H1 (cell line): Measurements from ENCODE around the gene GON4L. TPM values are rescaled to one million over a fixed set of nuclear protein-coding genes. Genes with fewer than 3 reads are reported as not detected.

Source experiments
- CTCF ChIA-PET: fragments of 300-600 bp; sonication (Branson Sonifier 250); formaldehyde crosslinking; loops from one replicate; lab custom pipeline; 2021; ENCODE audit not compliant: partially characterized antibody; lab: Charles Lee
- POLR2A ChIA-PET: fragments of 300-600 bp; sonication (Branson Sonifier 250); formaldehyde crosslinking; loops from one replicate; lab custom pipeline; 2021; ENCODE audit warnings: inconsistent platforms; ENCODE audit not compliant: partially characterized antibody; lab: Charles Lee
- DNase-seq, 2 experiments: peaks; one replicate each; pipeline versions ENCODE4 v3.0.0 to v3.0.0-alpha.2; 2010 to 2022; ENCODE audit warnings: low spot score in 2 of 2, low read depth in 1 of 2, mixed read lengths in 1 of 2
- FAIRE-seq: peaks from 2 replicates; lab custom pipeline; 2011; peaks lifted over from hg19 to GRCh38; lab: Jason Lieb, UNC
- H2AFZ ChIP-seq: 2 replicates; pipeline ENCODE4 v1.8.1; 2012; ENCODE audit warnings: low read length, inconsistent platforms
- H2AK5ac ChIP-seq: 2 replicates; pipeline ENCODE4 v1.6.1; 2013; ENCODE audit warnings: low read depth, low read length
- H2BK120ac ChIP-seq: replicated peaks from 2 replicates; pipeline ENCODE3; 2013; ENCODE audit warnings: low read depth, low read length, inconsistent platforms
- H2BK12ac ChIP-seq: 2 replicates; pipeline ENCODE4 v1.6.1; 2013; ENCODE audit warnings: low read depth, low read length
- H2BK15ac ChIP-seq: 2 replicates; pipeline ENCODE4 v1.6.1; 2013; ENCODE audit warnings: low read length
- H2BK20ac ChIP-seq: 2 replicates; pipeline ENCODE4 v1.6.1; 2013; ENCODE audit warnings: low read length
- H2BK5ac ChIP-seq: 2 replicates; pipeline ENCODE4 v1.6.1; 2013; ENCODE audit warnings: low read depth, low read length
- H3K14ac ChIP-seq: 2 replicates; pipeline ENCODE4 v1.6.1; 2013; ENCODE audit warnings: inconsistent platforms; ENCODE audit not compliant: insufficient read length
- H3K18ac ChIP-seq: 2 replicates; pipeline ENCODE4 v1.6.1; 2013; ENCODE audit warnings: low read length; ENCODE audit errors: extremely low read depth
- H3K23ac ChIP-seq: 2 replicates; pipeline ENCODE4 v1.6.1; 2013; ENCODE audit warnings: inconsistent platforms; ENCODE audit not compliant: insufficient read length
- H3K23me2 ChIP-seq: 2 replicates; pipeline ENCODE4 v1.6.1; 2013; ENCODE audit warnings: low read depth, low read length
- H3K27ac ChIP-seq: 2 replicates; pipeline ENCODE4 v1.6.1; 2011; ENCODE audit warnings: low read depth, low read length, inconsistent platforms
- H3K27me3 ChIP-seq, 4 experiments: replicated peaks in 1 of 4; 1 replicate in 1 of 4; 2 replicates in 3 of 4; pipeline versions ENCODE4 v1.6.1 to v1.8.1; 2011 to 2013; ENCODE audit warnings: low read length in 3 of 4, mild to moderate bottlenecking in 3 of 4, inconsistent platforms in 2 of 4, mixed read lengths in 2 of 4, moderate library complexity in 1 of 4; ENCODE audit not compliant: control insufficient read depth in 3 of 4, insufficient read depth in 3 of 4; ENCODE audit errors: extremely low read depth in 1 of 4
- H3K36me3 ChIP-seq, 4 experiments: 2 replicates each; pipeline versions ENCODE4 v1.6.1 to v1.8.1; 2011 to 2013; ENCODE audit warnings: mild to moderate bottlenecking in 4 of 4, low read length in 3 of 4, moderate library complexity in 2 of 4, control low read depth in 1 of 4, inconsistent platforms in 1 of 4; ENCODE audit not compliant: insufficient read depth in 4 of 4, control insufficient read depth in 2 of 4
- H3K4ac ChIP-seq: replicated peaks from 2 replicates; pipeline ENCODE3; 2013; ENCODE audit warnings: low read length, low read depth, mixed read lengths, inconsistent platforms; ENCODE audit not compliant: insufficient read length
- H3K4me1 ChIP-seq, 4 experiments: replicated peaks in 1 of 4; 1 replicate in 1 of 4; 2 replicates in 3 of 4; pipeline versions ENCODE4 v1.6.1 to v1.8.1; 2011 to 2013; ENCODE audit warnings: low read length in 3 of 4, inconsistent platforms in 2 of 4, mixed read lengths in 1 of 4; ENCODE audit not compliant: insufficient read depth in 4 of 4, control insufficient read depth in 3 of 4
- H3K4me2 ChIP-seq, 2 experiments: 2 replicates each; pipeline versions ENCODE4 v1.6.1 to v1.8.1; 2011 to 2013; ENCODE audit warnings: low read depth in 2 of 2, low read length in 2 of 2, control low read depth in 1 of 2, inconsistent platforms in 1 of 2, mild to moderate bottlenecking in 1 of 2; ENCODE audit not compliant: insufficient read depth in 1 of 2
- H3K4me3 ChIP-seq, 4 experiments: fragments of 200-600, 300-600 bp in 1 of 4; sonication (generic), shearing (Covaris generic), sonication (Bioruptor Twin) in 1 of 4; 2 replicates each; pipeline versions ENCODE4 v1.5.1 to v1.8.1; 2011 to 2016; ENCODE audit warnings: low read length in 4 of 4, low read depth in 3 of 4, control low read depth in 2 of 4, inconsistent platforms in 2 of 4, mild to moderate bottlenecking in 2 of 4, mixed read lengths in 1 of 4, moderate library complexity in 1 of 4; ENCODE audit not compliant: insufficient read depth in 2 of 4; ENCODE audit errors: extremely low read depth in 1 of 4
- H3K56ac ChIP-seq: replicated peaks from 2 replicates; pipeline ENCODE3; 2013; ENCODE audit warnings: low read depth, mild to moderate bottlenecking, mixed read lengths, low read length, inconsistent platforms; ENCODE audit not compliant: insufficient read length
- H3K79me1 ChIP-seq: 2 replicates; pipeline ENCODE4 v1.6.1; 2013; ENCODE audit warnings: low read depth, low read length, control low read depth
- H3K79me2 ChIP-seq, 2 experiments: 2 replicates each; pipeline versions ENCODE4 v1.6.1 to v1.8.1; 2012 to 2013; ENCODE audit warnings: low read length in 2 of 2, mild to moderate bottlenecking in 2 of 2, inconsistent platforms in 1 of 2; ENCODE audit not compliant: insufficient read depth in 2 of 2, control insufficient read depth in 1 of 2
- H3K9ac ChIP-seq, 4 experiments: replicated peaks in 1 of 4; 1 replicate in 1 of 4; 2 replicates in 3 of 4; pipeline versions ENCODE4 v1.6.1 to v1.8.1; 2011 to 2013; ENCODE audit warnings: low read depth in 3 of 4, low read length in 3 of 4, control low read depth in 2 of 4, mild to moderate bottlenecking in 2 of 4, moderate library complexity in 2 of 4, inconsistent platforms in 1 of 4; ENCODE audit errors: extremely low read depth in 1 of 4
- H3K9me3 ChIP-seq, 2 experiments: 2 replicates each; pipeline versions ENCODE4 v1.6.1 to v1.8.1; 2012 to 2013; ENCODE audit warnings: mild to moderate bottlenecking in 2 of 2, moderate library complexity in 2 of 2, control low read depth in 1 of 2, inconsistent platforms in 1 of 2, low read depth in 1 of 2, low read length in 1 of 2, mixed read lengths in 1 of 2; ENCODE audit not compliant: insufficient read depth in 2 of 2
- H4K20me1 ChIP-seq, 2 experiments: replicated peaks in 1 of 2; 2 replicates each; pipeline versions ENCODE3 to v1.8.1; 2011 to 2013; ENCODE audit warnings: inconsistent platforms in 2 of 2, low read length in 2 of 2, mild to moderate bottlenecking in 1 of 2; ENCODE audit not compliant: insufficient read depth in 2 of 2, control insufficient read depth in 1 of 2
- H4K5ac ChIP-seq: 2 replicates; pipeline ENCODE4 v1.6.1; 2013; ENCODE audit warnings: low read length, low read depth, mixed read lengths, inconsistent platforms; ENCODE audit not compliant: insufficient read length
- H4K8ac ChIP-seq: 2 replicates; pipeline ENCODE4 v1.8.0; 2013; ENCODE audit warnings: mild to moderate bottlenecking, moderate library complexity, low read length, inconsistent platforms; ENCODE audit not compliant: insufficient read depth; ENCODE audit errors: extremely low read depth
- H4K91ac ChIP-seq: replicated peaks from 2 replicates; pipeline ENCODE3; 2013; ENCODE audit warnings: low read length, mixed read lengths, inconsistent platforms; ENCODE audit not compliant: insufficient read length
- CEBPB ChIP-seq: IDR thresholded peaks from 2 replicates; pipeline ENCODE4 v1.6.1; 2012; ENCODE audit warnings: low read depth, low read length
- CHD1 ChIP-seq: IDR thresholded peaks from 2 replicates; pipeline ENCODE4 v1.6.1; 2012; ENCODE audit warnings: low read depth, low read length, improper control_type of control experiment
- CREB1 ChIP-seq: IDR thresholded peaks from 2 replicates; pipeline ENCODE4 v1.6.1; 2012; ENCODE audit warnings: inconsistent platforms
- CTBP2 ChIP-seq: IDR thresholded peaks from 2 replicates; pipeline ENCODE4 v1.7.0; 2011; ENCODE audit warnings: borderline replicate concordance, mild to moderate bottlenecking, moderate library complexity, mixed read lengths, low read length; ENCODE audit not compliant: insufficient read depth, insufficient read length
- EP300 ChIP-seq, 2 experiments: IDR thresholded peaks; 1 replicate in 1 of 2; 2 replicates in 1 of 2; pipeline ENCODE4 v1.6.1; 2011 to 2012; ENCODE audit warnings: low read depth in 2 of 2, low read length in 2 of 2, mild to moderate bottlenecking in 2 of 2, borderline replicate concordance in 1 of 2, inconsistent platforms in 1 of 2, moderate library complexity in 1 of 2
- MAFK ChIP-seq: IDR thresholded peaks from 2 replicates; pipeline ENCODE4 v1.6.1; 2012; ENCODE audit warnings: low read depth, mild to moderate bottlenecking, improper control_type of control experiment, low read length
- MAX ChIP-seq: IDR thresholded peaks from 2 replicates; pipeline ENCODE4 v1.6.1; 2012; ENCODE audit warnings: inconsistent platforms
- RXRA ChIP-seq: IDR thresholded peaks from 2 replicates; pipeline ENCODE4 v1.6.1; 2011; ENCODE audit warnings: low read depth, mild to moderate bottlenecking, low read length, moderate library complexity; ENCODE audit not compliant: insufficient read depth
- SIN3A ChIP-seq, 2 experiments: IDR thresholded peaks in 1 of 2; conservative IDR thresholded peaks in 1 of 2; 2 replicates each; pipeline ENCODE4 v1.6.1; 2011 to 2012; ENCODE audit warnings: low read length in 2 of 2, improper control_type of control experiment in 1 of 2, low read depth in 1 of 2, mild to moderate bottlenecking in 1 of 2
- SIX5 ChIP-seq: IDR thresholded peaks from 2 replicates; pipeline ENCODE4 v1.6.1; 2011; ENCODE audit warnings: mild to moderate bottlenecking, low read depth, low read length
- SP4 ChIP-seq: IDR thresholded peaks from 2 replicates; pipeline ENCODE4 v1.6.1; 2012; ENCODE audit warnings: low read length, inconsistent platforms
- SRF ChIP-seq: IDR thresholded peaks from 2 replicates; pipeline ENCODE4 v1.6.1; 2011; ENCODE audit warnings: mild to moderate bottlenecking, low read depth, low read length, moderate library complexity
- TAF7 ChIP-seq: optimal IDR thresholded peaks from 2 replicates; pipeline ENCODE3; 2011; ENCODE audit warnings: low read depth, mild to moderate bottlenecking, inconsistent platforms, low read length, moderate library complexity, borderline replicate concordance
- TBP ChIP-seq: IDR thresholded peaks from 2 replicates; pipeline ENCODE4 v1.6.1; 2011; ENCODE audit warnings: low read depth, low read length, improper control_type of control experiment
- TEAD4 ChIP-seq: IDR thresholded peaks from 2 replicates; pipeline ENCODE4 v1.6.1; 2012; ENCODE audit warnings: low read depth, low read length, inconsistent platforms, mixed read lengths
- WGBS, 2 experiments: shearing (Covaris generic) in 1 of 2; methylation state at CpG; one replicate each; pipeline versions ENCODE4 v1.1.6 to v1.1.7; 2013 to 2015; ENCODE audit warnings: low lambda C conversion rate in 2 of 2, mixed read lengths in 2 of 2, inconsistent platforms in 1 of 2, low coverage in 1 of 2, missing lambda C conversion rate in 1 of 2; ENCODE audit not compliant: insufficient replicate concordance in 2 of 2, insufficient coverage in 1 of 2, insufficient read length in 1 of 2; ENCODE audit errors: extremely low coverage in 1 of 2, missing lambda C conversion rate in 1 of 2; 5-methylcytosine and 5-hydroxymethylcytosine counted together
- polyA plus RNA-seq, 7 experiments: library from polyadenylated mRNA; depleted of rRNA in 3 of 7; stranded (reverse) in 5 of 7; unstranded in 2 of 7; fragments of >200 nt in 5 of 7; fragments of 200-250 nt in 2 of 7; gene quantifications; 1 replicate in 5 of 7; 2 replicates in 1 of 7; 4 replicates in 1 of 7; pipeline versions ENCODE4 v1.2.1 to v1.2.3, GENCODE V29; 2011 to 2013; ENCODE audit warnings: missing spikeins in 2 of 7, mixed read lengths in 2 of 7
- total RNA-seq: library from RNA; stranded (reverse); fragmentation: NEBNext Ultra II Directional; extraction: Animal tissue kit (Norgen Biotek cat#: 25700); gene quantifications from 2 replicates; pipeline ENCODE4 v1.2.1, GENCODE V29; 2021

The GON4L gene
- total and polyA plus RNA-seq, 2 of the 8 experiments (the other 6 are each of a cell fraction or from before 2014, with no cell fraction given): 26.2 to 52.1 TPM

DNA sequence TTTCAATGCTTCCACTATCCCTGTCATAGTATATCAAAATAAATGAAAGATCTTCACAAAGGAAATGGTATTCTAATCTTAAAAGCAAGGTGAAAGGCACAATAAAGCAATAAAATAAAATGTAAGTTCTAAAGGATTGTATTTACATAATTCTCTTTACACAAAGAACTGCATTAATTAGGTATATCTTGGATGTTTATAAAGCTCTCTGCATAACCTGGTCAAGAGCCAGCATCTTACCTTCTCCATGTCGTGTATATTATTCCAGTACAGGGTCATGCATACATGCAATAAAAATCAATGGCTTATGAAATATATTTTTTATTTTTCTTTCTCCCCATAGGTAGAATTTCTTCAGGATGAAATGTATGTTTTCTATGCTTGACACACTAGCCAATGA lies 63.8 kb downstream of the GON4L start:
- Histone ChIP-seq H4K20me1 (no peaks in the 10 kb centered on the region), H3K36me3 (peaks cover 3 to 21% (median 12%) of the 10 kb centered on the region in 4 experiments; a peak in 6 of 8 replicates), H3K4me2 (no peak overlapping the region), H2BK120ac (no peak overlapping the region), H3K79me1 (no peaks in the 10 kb centered on the region), H3K4me3 (no peak overlapping the region), H3K4me1 (no peaks in the 10 kb centered on the region), H3K27ac (no peak overlapping the region), H3K79me2 (no peaks in the 10 kb centered on the region), H3K23me2 (no peaks in the 10 kb centered on the region), H3K27me3 (no peaks in the 10 kb centered on the region), H2BK20ac (no peak overlapping the region), H2BK12ac (no peak overlapping the region), H4K91ac (no peak overlapping the region), H2AFZ (no peak overlapping the region), H3K14ac (no peak overlapping the region), H4K8ac (no peak overlapping the region), H3K23ac (no peak overlapping the region), H3K56ac (no peak overlapping the region), H4K5ac (no peak overlapping the region), H2BK5ac (no peak overlapping the region), H3K18ac (no peak overlapping the region), H3K9me3 (no peaks in the 10 kb centered on the region), H3K4ac (no peak overlapping the region), H3K9ac (no peak overlapping the region), H2BK15ac (no peak overlapping the region), H2AK5ac (no peak overlapping the region)
- FAIRE-seq: no peak
- ChIA-PET POLR2A (interaction anchor here (1.1 kb wide), 1 partner anchor 32 kb away, joined by 4 read pairs; no protein-coding TSS in a partner anchor), CTCF (interaction anchor here (0.7 kb wide), 1 partner anchor 1024 kb away, joined by 3 read pairs; no protein-coding TSS in a partner anchor)
- 86% methylated on average over 1 of the region's 1 CpG; no CpG with 5 or more reads in 1 of the 2 experiments for WGBS, 2 experiments
- DNase-seq: no peak
- TF ChIP-seq MAX: no peak
- TF ChIP-seq EP300 (IDR thresholded peaks at IDR 0.05; ENCODE audit: borderline replicate concordance in 1 of 2, low read depth in 2 of 2, low read length in 2 of 2): no peak
- TF ChIP-seq MAFK: no peak
- no peak for TF ChIP-seq SRF
- no peak for TF ChIP-seq CTBP2
- TF ChIP-seq CEBPB: no peak
- no peak for TF ChIP-seq SP4
- no peak for TF ChIP-seq CREB1
- no peak for TF ChIP-seq TEAD4
- no peak for TF ChIP-seq SIX5
- no peak for TF ChIP-seq SIN3A (conservative IDR thresholded peaks at IDR 0.05 in 1 of 2, IDR thresholded peaks at IDR 0.05 in 1 of 2; ENCODE audit: low read depth in 1 of 2, low read length in 2 of 2)
- no peak for TF ChIP-seq TAF7
- TF ChIP-seq TBP: no peak
- TF ChIP-seq RXRA: no peak
- TF ChIP-seq CHD1: no peak
